Measurements from ENCODE around the gene HIGD2B. TPM values are rescaled to one million over a fixed set of nuclear protein-coding genes. Genes with fewer than 3 reads are reported as not detected.

HIGD2B gene
- total and polyA plus RNA-seq, 7 donors, result not detected

DNA sequence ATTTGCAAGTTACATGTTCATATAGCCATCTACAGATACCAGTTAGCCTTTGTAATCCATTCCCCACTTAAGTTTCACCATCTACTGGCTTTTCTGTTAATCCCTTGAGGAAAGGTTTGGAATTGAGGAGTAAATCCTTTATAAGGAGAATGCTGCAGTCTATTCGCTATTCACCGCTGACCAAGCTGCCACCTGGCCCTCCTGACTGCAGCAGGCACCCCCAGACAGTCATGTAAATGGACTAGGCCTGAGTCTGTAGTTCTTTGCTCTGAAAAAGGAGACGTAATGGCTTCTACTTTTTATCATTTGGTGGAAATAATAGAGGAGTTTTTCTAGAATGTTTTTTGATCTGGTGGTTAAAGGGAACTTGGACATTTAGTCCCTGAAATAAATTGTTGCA lies 3.2 kb downstream of the HIGD2B start:
- Histone ChIP-seq H3K36me3 (ENCODE audit: insufficient read depth in 1 of 2, low read depth in 1 of 2) (no peaks in the 10 kb centered on the region), H3K4me1 (peaks cover 9% of the 10 kb centered on the region), H3K4me3 (no peak overlapping the region), H3K27me3 (ENCODE audit: insufficient read depth in 3 of 3, low read length in 2 of 3) (peaks cover 0 to 4% (median 0%) of the 10 kb centered on the region in 3 donors), H3K27ac (no peak overlapping the region), H3K9me3 (no peaks in the 10 kb centered on the region)
- ATAC-seq, result no peak
- TF ChIP-seq, protein P1, sequence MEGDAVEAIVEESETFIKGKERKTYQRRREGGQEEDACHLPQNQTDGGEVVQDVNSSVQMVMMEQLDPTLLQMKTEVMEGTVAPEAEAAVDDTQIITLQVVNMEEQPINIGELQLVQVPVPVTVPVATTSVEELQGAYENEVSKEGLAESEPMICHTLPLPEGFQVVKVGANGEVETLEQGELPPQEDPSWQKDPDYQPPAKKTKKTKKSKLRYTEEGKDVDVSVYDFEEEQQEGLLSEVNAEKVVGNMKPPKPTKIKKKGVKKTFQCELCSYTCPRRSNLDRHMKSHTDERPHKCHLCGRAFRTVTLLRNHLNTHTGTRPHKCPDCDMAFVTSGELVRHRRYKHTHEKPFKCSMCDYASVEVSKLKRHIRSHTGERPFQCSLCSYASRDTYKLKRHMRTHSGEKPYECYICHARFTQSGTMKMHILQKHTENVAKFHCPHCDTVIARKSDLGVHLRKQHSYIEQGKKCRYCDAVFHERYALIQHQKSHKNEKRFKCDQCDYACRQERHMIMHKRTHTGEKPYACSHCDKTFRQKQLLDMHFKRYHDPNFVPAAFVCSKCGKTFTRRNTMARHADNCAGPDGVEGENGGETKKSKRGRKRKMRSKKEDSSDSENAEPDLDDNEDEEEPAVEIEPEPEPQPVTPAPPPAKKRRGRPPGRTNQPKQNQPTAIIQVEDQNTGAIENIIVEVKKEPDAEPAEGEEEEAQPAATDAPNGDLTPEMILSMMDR (IDR thresholded peaks at IDR 0.05), result no peak
- 66 to 75% (median 73%) methylated on average over 3 of the region's 3 CpGs for WGBS, 3 donors
- DNase-seq, result no peak
- intact Hi-C loops (cut with DNase I), result loop anchor here in 1 of 2 donors (10.0 kb wide), 1 partner anchor 208 kb away; the partner anchor contains the start of gene ARIH1

DNA sequence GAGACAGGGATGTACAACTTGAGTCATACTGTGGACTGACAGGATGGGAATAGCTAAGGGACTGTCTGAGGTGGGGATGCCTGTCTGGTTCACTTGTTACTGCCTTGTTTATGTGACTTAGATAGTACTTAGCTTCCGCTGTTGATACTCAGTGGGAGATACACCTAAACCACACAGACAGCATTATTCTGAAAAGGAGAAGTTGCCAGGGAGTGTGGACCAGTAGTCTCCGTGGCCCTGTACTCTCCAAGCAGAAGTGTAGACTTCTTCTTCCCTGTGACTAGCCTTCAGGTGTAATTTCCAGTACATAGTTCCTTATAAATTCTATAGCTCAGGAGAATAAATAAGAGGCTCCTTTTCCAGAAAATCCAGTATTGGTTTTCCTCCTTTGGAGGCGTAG lies 5.1 kb downstream of the HIGD2B start:
- no peak overlapping the region for H3K4me3 ChIP-seq
- H3K9me3 ChIP-seq, result no peaks in the 10 kb centered on the region
- peaks cover 0 to 12% (median 0%) of the 10 kb centered on the region in 3 donors for H3K27me3 ChIP-seq (ENCODE audit: insufficient read depth in 3 of 3, low read length in 2 of 3)
- no peak for ATAC-seq
- TF ChIP-seq, protein P1 (IDR thresholded peaks at IDR 0.05), result no peak
- 55 to 65% (median 63%) methylated on average over 3 of the region's 3 CpGs for WGBS, 3 donors
- no peak overlapping the region for H3K27ac ChIP-seq
- intact Hi-C loops (cut with DNase I), result loop anchor here in 1 of 2 donors (10.0 kb wide), 1 partner anchor 206 kb away; the partner anchor contains the start of gene ARIH1
- no peak for DNase-seq
- H3K4me1 ChIP-seq, result peaks cover 9% of the 10 kb centered on the region
- H3K36me3 ChIP-seq (ENCODE audit: insufficient read depth in 1 of 2, low read depth in 1 of 2), result no peaks in the 10 kb centered on the region

DNA sequence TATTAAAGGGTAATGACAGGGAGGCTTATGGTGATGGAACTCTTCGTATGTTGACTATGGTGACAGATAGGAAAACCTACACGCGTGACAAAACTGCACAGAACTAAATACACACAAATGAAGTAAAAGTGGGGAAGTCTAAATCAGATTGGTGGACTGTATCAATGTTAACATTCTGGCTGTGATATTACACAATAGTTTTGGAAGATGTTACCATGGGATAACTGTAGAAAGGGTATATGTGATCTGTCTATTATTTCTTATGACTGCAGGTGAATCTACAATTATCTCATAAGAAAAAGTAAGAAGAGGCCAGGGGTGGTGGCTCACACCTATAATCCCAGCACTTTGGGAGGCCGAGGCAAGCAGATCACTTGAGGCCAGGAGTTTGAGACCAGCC lies 9.1 kb downstream of the HIGD2B start:
- intact Hi-C loops (cut with DNase I), result no loop called here
- 88 to 91% (median 90%) methylated on average over 4 of the region's 4 CpGs for WGBS, 3 donors
- DNase-seq, result no peak
- no peak for ATAC-seq
- no peaks in the 10 kb centered on the region for H3K36me3 ChIP-seq (ENCODE audit: insufficient read depth in 1 of 2, low read depth in 1 of 2)
- no peak overlapping the region for H3K4me3 ChIP-seq
- peaks cover 0 to 12% (median 0%) of the 10 kb centered on the region in 3 donors for H3K27me3 ChIP-seq (ENCODE audit: insufficient read depth in 3 of 3, low read length in 2 of 3)
- H3K27ac ChIP-seq, result no peak overlapping the region
- no peaks in the 10 kb centered on the region for H3K4me1 ChIP-seq
- H3K9me3 ChIP-seq, result no peaks in the 10 kb centered on the region
- TF ChIP-seq, protein P1 (IDR thresholded peaks at IDR 0.05), result no peak

DNA sequence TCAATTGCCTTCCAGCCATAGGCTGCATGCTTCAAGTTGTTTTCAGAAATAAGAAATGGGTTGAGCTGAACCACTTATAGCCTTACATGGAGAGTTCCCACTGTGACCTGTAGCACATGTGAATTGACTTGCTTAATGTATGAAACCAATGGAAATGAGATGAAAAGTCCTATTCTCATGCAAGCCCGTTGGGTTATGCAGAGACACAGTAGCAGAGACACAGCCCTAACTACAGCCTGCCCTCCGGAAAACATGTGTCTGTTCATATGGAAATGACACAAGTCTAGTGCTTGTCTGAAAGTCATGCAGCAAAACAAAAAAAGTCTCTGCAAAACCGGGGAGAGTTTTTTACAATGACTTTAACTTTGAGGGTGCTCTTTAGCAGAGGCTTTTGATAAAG lies 14.5 kb downstream of the HIGD2B start:
- no peaks in the 10 kb centered on the region for H3K27me3 ChIP-seq (ENCODE audit: insufficient read depth in 3 of 3, low read length in 2 of 3)
- intact Hi-C loops (cut with DNase I), result loop anchor here in 1 of 2 donors (5.0 kb wide), 1 partner anchor 74 kb away; no protein-coding TSS in a partner anchor
- H3K27ac ChIP-seq, result no peak overlapping the region
- no peak for DNase-seq
- WGBS, 3 donors, result 19 to 24% (median 23%) methylated on average over 3 of the region's 3 CpGs
- H3K36me3 ChIP-seq (ENCODE audit: insufficient read depth in 1 of 2, low read depth in 1 of 2), result no peaks in the 10 kb centered on the region
- no peaks in the 10 kb centered on the region for H3K4me1 ChIP-seq
- H3K9me3 ChIP-seq, result no peaks in the 10 kb centered on the region
- H3K4me3 ChIP-seq, result no peak overlapping the region
- TF ChIP-seq, protein P1 (IDR thresholded peaks at IDR 0.05), result no peak
- ATAC-seq, result no peak

All from psoas muscle (tissue), 8 donors.